Stimulated activated CD8-positive, alpha-beta memory T cell treated with anti-CD3 and anti-CD28 coated beads, Interleukin-7, amount 100 ng/mL, for 48 hours (primary cell): ENCODE data around the gene ANKS6.

ENCODE experiments used
- DNase-seq, 2 donors: peaks; one replicate each; pipeline ENCODE4 v3.0.0-alpha.2; 2020; ENCODE audit warnings: low read depth in 1 of 2; ENCODE audit errors: extremely low read depth in 1 of 2

The ANKS6 gene

GRCh38 chr9:98774746-98775145 is 21.6 kb downstream of the ANKS6 start:
- DNase-seq = no peak

GRCh38 chr9:98773721-98774120 is 22.6 kb downstream of the ANKS6 start:
- DNase-seq = no peak

GRCh38 chr9:98772364-98773155 is 23.8 kb downstream of the ANKS6 start:
- DNase-seq = no peak

GRCh38 chr9:98771209-98771874 is 25.0 kb downstream of the ANKS6 start:
- DNase-seq = no peak

GRCh38 chr9:98770717-98771116 is 25.6 kb downstream of the ANKS6 start:
- no peak for DNase-seq

GRCh38 chr9:98768344-98768743 is 28.0 kb downstream of the ANKS6 start:
- no peak for DNase-seq

- no peak for DNase-seq
Observed at GRCh38 chr9:98767915-98768314, 28.4 kb downstream of the ANKS6 start.

- DNase-seq = no peak
Observed at GRCh38 chr9:98767196-98767595, 29.2 kb downstream of the ANKS6 start.

- no peak for DNase-seq
Observed at GRCh38 chr9:98766586-98766985, 29.8 kb downstream of the ANKS6 start.

GRCh38 chr9:98765256-98765655 is 31.1 kb downstream of the ANKS6 start:
- no peak for DNase-seq

- no peak for DNase-seq
Observed at GRCh38 chr9:98763986-98764745, 32.2 kb downstream of the ANKS6 start.

GRCh38 chr9:98760231-98760630 is 36.1 kb downstream of the ANKS6 start:
- no peak for DNase-seq

GRCh38 chr9:98755006-98755618 is 41.2 kb downstream of the ANKS6 start:
- no peak for DNase-seq

GRCh38 chr9:98751210-98751609 is 45.1 kb downstream of the ANKS6 start:
- DNase-seq = no peak

GRCh38 chr9:98750364-98751060 is 45.8 kb downstream of the ANKS6 start:
- no peak for DNase-seq

GRCh38 chr9:98747476-98747875 is 48.9 kb downstream of the ANKS6 start:
- no peak for DNase-seq

GRCh38 chr9:98745470-98745869 is 50.9 kb downstream of the ANKS6 start:
- DNase-seq = no peak

- no peak for DNase-seq
Observed at GRCh38 chr9:98743818-98744611, 52.3 kb downstream of the ANKS6 start.

GRCh38 chr9:98743329-98743728 is 53.0 kb downstream of the ANKS6 start:
- DNase-seq = no peak
